Measurements from ENCODE around the gene DNLZ.

DNLZ gene

GRCh38 chr9:136409557-136410455, 46.3 kb upstream of the DNLZ start:
- TF ChIP-seq REST (IDR thresholded peaks at IDR 0.05; ENCODE audit: insufficient read depth in 1 of 2, low read depth in 2 of 2, low read length in 2 of 2) (no peak), SIN3A (IDR thresholded peaks at IDR 0.05; ENCODE audit: borderline replicate concordance, insufficient read depth, low read length) (no peak), FOXP2 (optimal IDR thresholded peaks at IDR 0.05; ENCODE audit: borderline replicate concordance, extremely low read depth, extremely low read length, insufficient read depth) (no peak), POLR2AphosphoS5 (IDR thresholded peaks at IDR 0.05; ENCODE audit: low read depth, low read length) (no peak), TAF1 (IDR thresholded peaks at IDR 0.05; ENCODE audit: borderline replicate concordance, insufficient read depth, low read length) (no peak)

GRCh38 chr9:136407911-136408310, 44.4 kb upstream of the DNLZ start:
- TF ChIP-seq POLR2AphosphoS5 (IDR thresholded peaks at IDR 0.05; ENCODE audit: low read depth, low read length): no peak
- no peak for TF ChIP-seq SIN3A (IDR thresholded peaks at IDR 0.05; ENCODE audit: borderline replicate concordance, insufficient read depth, low read length)
- TF ChIP-seq TAF1 (IDR thresholded peaks at IDR 0.05; ENCODE audit: borderline replicate concordance, insufficient read depth, low read length): no peak
- TF ChIP-seq FOXP2 (optimal IDR thresholded peaks at IDR 0.05; ENCODE audit: borderline replicate concordance, extremely low read depth, extremely low read length, insufficient read depth): no peak
- no peak for TF ChIP-seq REST (IDR thresholded peaks at IDR 0.05; ENCODE audit: insufficient read depth in 1 of 2, low read depth in 2 of 2, low read length in 2 of 2)

GRCh38 chr9:136405481-136405880, 41.9 kb upstream of the DNLZ start:
- TF ChIP-seq POLR2AphosphoS5 (IDR thresholded peaks at IDR 0.05; ENCODE audit: low read depth, low read length) (no peak), FOXP2 (optimal IDR thresholded peaks at IDR 0.05; ENCODE audit: borderline replicate concordance, extremely low read depth, extremely low read length, insufficient read depth) (no peak), REST (IDR thresholded peaks at IDR 0.05; ENCODE audit: insufficient read depth in 1 of 2, low read depth in 2 of 2, low read length in 2 of 2) (no peak), SIN3A (IDR thresholded peaks at IDR 0.05; ENCODE audit: borderline replicate concordance, insufficient read depth, low read length) (no peak), TAF1 (IDR thresholded peaks at IDR 0.05; ENCODE audit: borderline replicate concordance, insufficient read depth, low read length) (no peak)

- TF ChIP-seq FOXP2 (optimal IDR thresholded peaks at IDR 0.05; ENCODE audit: borderline replicate concordance, extremely low read depth, extremely low read length, insufficient read depth): no peak
- no peak; the same call in 1 of the 2 replicates for TF ChIP-seq POLR2AphosphoS5 (IDR thresholded peaks at IDR 0.05; ENCODE audit: low read depth, low read length)
- TF ChIP-seq REST (IDR thresholded peaks at IDR 0.05; ENCODE audit: insufficient read depth in 1 of 2, low read depth in 2 of 2, low read length in 2 of 2): no peak
Measured at GRCh38 chr9:136404801-136405136, 41.2 kb upstream of the DNLZ start.

Data from PFSK-1 (cell line).